B cell (primary cell): Measurements from ENCODE around the gene SUMO2. TPM values are rescaled to one million over a fixed set of nuclear protein-coding genes. Genes with fewer than 3 reads are reported as not detected.

Experiments used
- ATAC-seq: fragments of 200-7000 bp; cut with Tn5 transposase; one replicate; pipeline ENCODE4 v1.10.0; 2021; ENCODE audit warnings: low read depth, mild to moderate bottlenecking, moderate number of reproducible peaks, moderate library complexity
- CTCF ChIA-PET: fragments of 350-600 bp; sonication (Branson Sonifier 250); formaldehyde crosslinking; loops from one replicate; lab custom pipeline; 2021; ENCODE audit warnings: antibody characterized with exemption, inconsistent platforms; lab: Charles Lee
- POLR2A ChIA-PET: fragments of 350-600 bp; sonication (Branson Sonifier 250); formaldehyde crosslinking; loops from one replicate; lab custom pipeline; 2021; ENCODE audit warnings: antibody characterized with exemption; lab: Charles Lee
- DNase-seq: peaks from one replicate; pipeline ENCODE4 v3.0.0; 2013
- H2AFZ ChIP-seq: 2 replicates; pipeline ENCODE4 v1.6.1; 2012; ENCODE audit warnings: mild to moderate bottlenecking, low read depth, low read length; ENCODE audit not compliant: insufficient read depth, poor library complexity, severe bottlenecking
- H3K27ac ChIP-seq, 2 donors: 1 replicate in 1 of 2; 2 replicates in 1 of 2; pipeline ENCODE4 v1.5.1; 2012 to 2013; ENCODE audit warnings: low read length in 2 of 2, mild to moderate bottlenecking in 2 of 2, moderate library complexity in 1 of 2
- H3K27me3 ChIP-seq, 4 experiments: fragments of 200-600 bp in 1 of 4; sonication (generic) in 1 of 4; replicated peaks in 1 of 4; 1 replicate in 2 of 4; 2 replicates in 2 of 4; pipeline versions ENCODE4 v1.6.1 to v1.7.0; 2013 to 2016; ENCODE audit warnings: low read length in 3 of 4, mild to moderate bottlenecking in 2 of 4, mixed read lengths in 1 of 4, moderate library complexity in 1 of 4; ENCODE audit not compliant: insufficient read depth in 4 of 4, control insufficient read depth in 3 of 4; ENCODE audit errors: control extremely low read depth in 1 of 4
- H3K36me3 ChIP-seq, 2 experiments: replicated peaks in 1 of 2; 1 replicate in 1 of 2; 2 replicates in 1 of 2; pipeline versions ENCODE4 v1.6.1 to v1.7.1; 2013; ENCODE audit warnings: low read length in 1 of 2; ENCODE audit not compliant: insufficient read depth in 2 of 2, control insufficient read depth in 1 of 2; ENCODE audit errors: control extremely low read depth in 1 of 2, extremely low read depth in 1 of 2
- H3K4me1 ChIP-seq, 2 donors: fragments of 200-600 bp in 1 of 2; sonication (generic) in 1 of 2; 1 replicate in 1 of 2; 2 replicates in 1 of 2; pipeline versions ENCODE4 v1.5.1 to v1.6.1; 2013 to 2017; ENCODE audit warnings: low read length in 2 of 2; ENCODE audit not compliant: control insufficient read depth in 2 of 2, insufficient read depth in 2 of 2
- H3K4me2 ChIP-seq: replicated peaks from 2 replicates; pipeline ENCODE3; 2012; ENCODE audit warnings: mild to moderate bottlenecking, low read depth, low read length; ENCODE audit not compliant: poor library complexity, severe bottlenecking
- H3K4me3 ChIP-seq, 5 experiments: fragments of 200-600 bp in 1 of 5; sonication (generic) in 1 of 5; 1 replicate in 3 of 5; 2 replicates in 2 of 5; pipeline versions ENCODE4 v1.5.1 to v1.7.0; 2011 to 2016; ENCODE audit warnings: low read length in 4 of 5, mild to moderate bottlenecking in 4 of 5, low read depth in 2 of 5, control low read depth in 1 of 5, moderate library complexity in 1 of 5; ENCODE audit not compliant: insufficient read depth in 1 of 5; ENCODE audit errors: control extremely low read depth in 1 of 5, extremely low read depth in 1 of 5
- H3K79me2 ChIP-seq: fragments of 200-600 bp; sonication (generic); one replicate; pipeline ENCODE4 v1.6.0; 2016; ENCODE audit warnings: low read length; ENCODE audit not compliant: control insufficient read depth, insufficient read depth
- H3K9ac ChIP-seq: fragments of 200-600 bp; sonication (generic); 2 replicates; pipeline ENCODE4 v1.6.1; 2017; ENCODE audit warnings: mild to moderate bottlenecking, low read length, moderate library complexity
- H3K9me3 ChIP-seq, 3 donors: one replicate each; pipeline versions ENCODE4 v1.6.1 to v1.7.1; 2013; ENCODE audit warnings: low read length in 2 of 3; ENCODE audit not compliant: control insufficient read depth in 2 of 3, insufficient read depth in 1 of 3; ENCODE audit errors: control extremely low read depth in 1 of 3
- H4K20me1 ChIP-seq: 2 replicates; pipeline ENCODE4 v1.6.0; 2012; ENCODE audit warnings: mild to moderate bottlenecking, low read length; ENCODE audit not compliant: insufficient read depth, control insufficient read depth, poor library complexity, severe bottlenecking
- H3K27ac Mint-ChIP-seq: one replicate; pipeline ENCODE4 v1.8.0; 2021; ENCODE audit warnings: mixed read lengths
- H3K27me3 Mint-ChIP-seq: one replicate; pipeline ENCODE4 v1.8.0; 2021; ENCODE audit warnings: mixed read lengths
- H3K4me1 Mint-ChIP-seq: one replicate; pipeline ENCODE4 v1.8.0; 2021; ENCODE audit warnings: mixed read lengths
- H3K4me3 Mint-ChIP-seq: one replicate; pipeline ENCODE4 v1.8.0; 2021; ENCODE audit warnings: mixed read lengths
- H3K9me3 Mint-ChIP-seq: one replicate; pipeline ENCODE4 v1.8.0; 2022; ENCODE audit warnings: mixed read lengths; ENCODE audit not compliant: insufficient read depth
- EZH2 ChIP-seq: IDR thresholded peaks from 2 replicates; pipeline ENCODE4 v1.6.1; 2012; ENCODE audit warnings: borderline replicate concordance, low read depth, mild to moderate bottlenecking, moderate library complexity, low read length; ENCODE audit not compliant: insufficient read depth, poor library complexity, severe bottlenecking
- WGBS: methylation state at CpG from one replicate; pipeline ENCODE4 v1.1.5; 2013; ENCODE audit warnings: missing lambda C conversion rate; ENCODE audit not compliant: insufficient coverage; 5-methylcytosine and 5-hydroxymethylcytosine counted together
- intact Hi-C: fragments of 100-400 bp; cut with micrococcal nuclease; formaldehyde crosslinking; loops from one replicate; pipeline ENCODE4 v1.10.0; 2022
- polyA plus RNA-seq: library from polyadenylated mRNA; depleted of rRNA; stranded (reverse); fragments of >200 nt; gene quantifications from 2 replicates; pipeline ENCODE4 v1.2.3, GENCODE V29; 2012
- total RNA-seq, 2 donors: library from RNA; stranded (reverse); fragments of 120-200 nt in 1 of 2; gene quantifications; 1 replicate in 1 of 2; 2 replicates in 1 of 2; pipeline versions ENCODE4 v1.2.3 to v1.2.4, GENCODE V29; 2013 to 2022
- TF ChIP-seq, protein P1 (sequence below): fragments of 200-600 bp; IDR thresholded peaks from one replicate; pipeline ENCODE4 v1.8.0; 2022; ENCODE audit warnings: antibody characterized with exemption, mild to moderate bottlenecking

SUMO2 gene
- total and polyA plus RNA-seq, 2 donors (not counting 1 experiment from before 2014, with no cell fraction given): 35.1 to 229 TPM

DNA sequence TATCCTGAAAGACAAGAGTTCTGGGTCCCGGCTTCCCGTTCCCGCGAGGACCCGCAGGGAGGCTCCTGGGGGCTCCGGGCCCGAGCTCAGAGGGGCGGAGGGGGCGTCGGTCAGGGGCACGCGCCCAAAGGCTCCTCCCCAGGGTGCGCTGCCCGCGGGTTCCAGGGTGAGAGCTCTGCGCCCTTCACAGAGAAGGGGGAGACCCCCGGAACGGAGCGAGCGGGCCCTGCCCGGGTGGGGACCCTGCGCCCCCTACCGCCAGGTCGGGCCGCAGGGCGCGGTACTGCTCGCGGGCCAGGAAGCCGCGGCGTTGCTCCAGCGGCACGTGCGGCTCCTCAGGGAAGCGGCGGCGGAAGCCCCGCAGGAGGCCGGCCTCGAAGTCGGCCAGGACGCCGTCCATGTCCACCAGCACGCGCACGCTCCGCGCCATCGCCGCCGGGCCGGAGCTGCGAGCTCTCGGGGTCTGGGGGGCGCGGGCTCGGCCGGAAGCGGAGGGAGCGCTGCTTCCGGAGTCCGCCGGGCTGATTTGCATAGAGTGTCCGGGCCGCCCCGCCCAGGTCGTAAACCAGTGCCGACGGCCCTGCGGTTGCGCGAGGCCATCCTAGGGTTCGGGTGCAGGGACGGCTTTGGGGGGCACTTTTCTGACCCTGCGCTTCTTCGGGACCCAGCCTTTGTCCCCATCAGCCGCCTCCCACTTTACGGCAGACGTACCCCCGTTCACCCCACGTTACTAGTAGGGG, 51.3 kb downstream of the SUMO2 start, which contains the start of gene NT5C:
TSS of gene NT5C (minus strand) at position 465 of the 740 bp plus-strand sequence. CDS start at position 430, 35 bp downstream.
- peak within 1 kb of the TSS; percentile 92 for H2AFZ ChIP-seq
- POLR2A ChIA-PET: interaction anchor here (0.7 to 3.5 kb wide), 12 partner anchors 10 to 283 kb away, joined by 3 to 49 read pairs (median 4); partner anchors contain the start of genes ARMC7 and SUMO2
- peak; percentile 83 for ATAC-seq
- peaks cover 35% of the 10 kb centered on the region for H3K4me1 Mint-ChIP-seq
- H3K9ac ChIP-seq: peak within 1 kb of the TSS; percentile 88
- DNase-seq: peak; percentile 88
- CTCF ChIA-PET: interaction anchor here (0.6 to 13.4 kb wide), 25 partner anchors 10 to 170 kb away, joined by 3 to 262 read pairs (median 4); partner anchors contain the start of genes ARMC7, HID1, JPT1 and MIF4GD
- no peaks in the 10 kb centered on the region for H3K9me3 ChIP-seq
- no peaks in the 10 kb centered on the region for H3K27me3 Mint-ChIP-seq
- WGBS: under 1% methylated on average over 82 of the region's 82 CpGs
- peaks cover 23% of the 10 kb centered on the region for H4K20me1 ChIP-seq
- H3K4me3 ChIP-seq: peak within 1 kb of the TSS; percentile 40 to 95 (median 87)
- H3K4me1 ChIP-seq: peaks cover 11 to 25% of the 10 kb centered on the region in 2 donors
- no peaks in the 10 kb centered on the region for H3K27me3 ChIP-seq
- no peaks in the 10 kb centered on the region for H3K79me2 ChIP-seq
- no peaks in the 10 kb centered on the region for H3K9me3 Mint-ChIP-seq
- H3K4me2 ChIP-seq: peak within 1 kb of the TSS; percentile 86
- peak within 1 kb of the TSS; percentile 90 for H3K4me3 Mint-ChIP-seq
- H3K36me3 ChIP-seq: peaks cover 0 to 20% of the 10 kb centered on the region in 2 experiments
- TF ChIP-seq EZH2: no peak
- TF ChIP-seq, protein P1, sequence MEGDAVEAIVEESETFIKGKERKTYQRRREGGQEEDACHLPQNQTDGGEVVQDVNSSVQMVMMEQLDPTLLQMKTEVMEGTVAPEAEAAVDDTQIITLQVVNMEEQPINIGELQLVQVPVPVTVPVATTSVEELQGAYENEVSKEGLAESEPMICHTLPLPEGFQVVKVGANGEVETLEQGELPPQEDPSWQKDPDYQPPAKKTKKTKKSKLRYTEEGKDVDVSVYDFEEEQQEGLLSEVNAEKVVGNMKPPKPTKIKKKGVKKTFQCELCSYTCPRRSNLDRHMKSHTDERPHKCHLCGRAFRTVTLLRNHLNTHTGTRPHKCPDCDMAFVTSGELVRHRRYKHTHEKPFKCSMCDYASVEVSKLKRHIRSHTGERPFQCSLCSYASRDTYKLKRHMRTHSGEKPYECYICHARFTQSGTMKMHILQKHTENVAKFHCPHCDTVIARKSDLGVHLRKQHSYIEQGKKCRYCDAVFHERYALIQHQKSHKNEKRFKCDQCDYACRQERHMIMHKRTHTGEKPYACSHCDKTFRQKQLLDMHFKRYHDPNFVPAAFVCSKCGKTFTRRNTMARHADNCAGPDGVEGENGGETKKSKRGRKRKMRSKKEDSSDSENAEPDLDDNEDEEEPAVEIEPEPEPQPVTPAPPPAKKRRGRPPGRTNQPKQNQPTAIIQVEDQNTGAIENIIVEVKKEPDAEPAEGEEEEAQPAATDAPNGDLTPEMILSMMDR: peak; percentile 73
- peak within 1 kb of the TSS; percentile 96 for H3K27ac Mint-ChIP-seq
- peak within 1 kb of the TSS; percentile 64 to 85 for H3K27ac ChIP-seq
- intact Hi-C loops: loop anchor here (1.0 kb wide), 4 partner anchors 17 to 70 kb away; partner anchors contain the start of genes JPT1 and SUMO2
